HG03565 (cell line): ENCODE data around the gene AMPD1.

Source experiments
- ATAC-seq: cut with Tn5 transposase; IDR thresholded peaks from one replicate; pipeline ENCODE4 v1.9.1; 2021; ENCODE audit warnings: mild to moderate bottlenecking, moderate library complexity; ENCODE audit not compliant: unreplicated experiment

Gene AMPD1

GRCh38 chr1:114695430-114696058 is at the start of gene AMPD1:
Gene AMPD1 (minus strand): TSS chr1:114695546. CDS start chr1:114695471, 75 bp downstream.
- ATAC-seq: no peak

- no peak for ATAC-seq
Observed at GRCh38 chr1:114741963-114742746, 46.8 kb upstream of the AMPD1 start.

GRCh38 chr1:114740331-114740730 is 45.0 kb upstream of the AMPD1 start:
- ATAC-seq: no peak

GRCh38 chr1:114737314-114737849 is 42.0 kb upstream of the AMPD1 start:
- ATAC-seq: no peak

- no peak for ATAC-seq
Observed at GRCh38 chr1:114735479-114735878, 40.1 kb upstream of the AMPD1 start.

GRCh38 chr1:114729782-114730181 is 34.4 kb upstream of the AMPD1 start:
- ATAC-seq: no peak

GRCh38 chr1:114728553-114728952 is 33.2 kb upstream of the AMPD1 start:
- no peak for ATAC-seq

GRCh38 chr1:114725230-114725629 is 29.9 kb upstream of the AMPD1 start:
- ATAC-seq: no peak

GRCh38 chr1:114723915-114724314 is 28.6 kb upstream of the AMPD1 start:
- no peak for ATAC-seq

- no peak for ATAC-seq
Observed at GRCh38 chr1:114723457-114723856, 28.1 kb upstream of the AMPD1 start.

GRCh38 chr1:114720492-114720891 is 25.1 kb upstream of the AMPD1 start:
- ATAC-seq: no peak

- ATAC-seq: no peak
Observed at GRCh38 chr1:114719424-114719787, 24.1 kb upstream of the AMPD1 start.

- no peak for ATAC-seq
Observed at GRCh38 chr1:114718661-114719423, 23.5 kb upstream of the AMPD1 start.

- peak; percentile 87 for ATAC-seq
Observed at GRCh38 chr1:114716304-114717170, 21.2 kb upstream of the AMPD1 start, which contains the start of gene NRAS. Gene NRAS (minus strand): TSS chr1:114716771. CDS start chr1:114716160, 611 bp downstream.

GRCh38 chr1:114715952-114716303 is 20.6 kb upstream of the AMPD1 start:
- ATAC-seq: peak; percentile 1

- ATAC-seq: no peak
Observed at GRCh38 chr1:114712977-114713376, 17.6 kb upstream of the AMPD1 start.

- no peak for ATAC-seq
Observed at GRCh38 chr1:114710360-114710759, 15.0 kb upstream of the AMPD1 start.

GRCh38 chr1:114707604-114708003 is 12.3 kb upstream of the AMPD1 start:
- no peak for ATAC-seq

- peak; percentile 42 for ATAC-seq
Observed at GRCh38 chr1:114703242-114703641, 7.9 kb upstream of the AMPD1 start.

GRCh38 chr1:114702737-114703136 is 7.4 kb upstream of the AMPD1 start:
- peak; percentile 36 for ATAC-seq
